K562 (cell line): ENCODE measurements around the gene EGFR. TPM values are rescaled to one million over a fixed set of nuclear protein-coding genes. Genes with fewer than 3 reads are reported as not detected.

Experiments used
- ATF1 ChIP-seq, 2 experiments: fragments of 450-650 bp in 1 of 2; IDR thresholded peaks; 2 replicates each; pipeline ENCODE4 v1.6.1; 2016; ENCODE audit warnings: missing compliant biosample characterization in 1 of 2, missing genetic modification characterization in 1 of 2
- NKRF ChIP-seq: fragments of 450-650 bp; IDR thresholded peaks from 2 replicates; pipeline ENCODE4 v1.6.1; 2016; ENCODE audit warnings: borderline replicate concordance
- SIX5 ChIP-seq, 2 experiments: IDR thresholded peaks; 2 replicates each; pipeline ENCODE4 v1.6.1; 2011; ENCODE audit warnings: low read length in 2 of 2, borderline replicate concordance in 1 of 2, low read depth in 1 of 2, mild to moderate bottlenecking in 1 of 2, moderate library complexity in 1 of 2; ENCODE audit not compliant: insufficient read depth in 1 of 2
- SMARCB1 ChIP-seq: IDR thresholded peaks from 2 replicates; pipeline ENCODE4 v1.6.1; 2011; ENCODE audit warnings: improper control_type of control experiment, low read depth; ENCODE audit not compliant: insufficient read length
- ZNF318 ChIP-seq, 2 experiments: fragments of 450-650 bp; IDR thresholded peaks; 2 replicates each; pipeline ENCODE4 v1.6.1; 2016; ENCODE audit warnings: mild to moderate bottlenecking in 2 of 2, borderline replicate concordance in 1 of 2, low read depth in 1 of 2, moderate library complexity in 1 of 2
- polyA plus RNA-seq, 8 experiments: library from polyadenylated mRNA; depleted of rRNA in 4 of 8; stranded (reverse) in 5 of 8; unstranded in 3 of 8; fragments of >200 nt; fragmentation: Nextera tagmentation in 2 of 8; fragmentation: Illumina TruSeq in 1 of 8; extraction: Ambion mirVana in 2 of 8; extraction: Trizol in 1 of 8; gene quantifications; 2 replicates each; pipeline versions ENCODE4 v1.2.1 to v1.2.3, GENCODE V29; 2011 to 2014; ENCODE audit warnings: inconsistent platforms in 1 of 8, missing spikeins in 1 of 8
- total RNA-seq, 7 experiments: library from RNA; depleted of rRNA in 6 of 7; stranded (reverse); fragments of >200 nt in 6 of 7; fragmentation: Illumina TruSeq in 2 of 7; extraction: Trizol in 2 of 7; gene quantifications; 2 replicates each; pipeline versions ENCODE4 v1.2.1 to v1.2.3, GENCODE V29; 2011 to 2021; ENCODE audit warnings: low replicate concordance in 1 of 7

Gene EGFR
- total and polyA plus RNA-seq, 9 of the 15 experiments (the other 6 are each of a cell fraction or from before 2014, with no cell fraction given) = 0.13 TPM; not detected in 8

- TF ChIP-seq ZNF318 (IDR thresholded peaks at IDR 0.05; ENCODE audit: borderline replicate concordance in 1 of 2, low read depth in 1 of 2) = no peak
- no peak for TF ChIP-seq NKRF
- no peak for TF ChIP-seq SIX5 (IDR thresholded peaks at IDR 0.05; ENCODE audit: borderline replicate concordance in 1 of 2, insufficient read depth in 1 of 2, low read depth in 1 of 2, low read length in 2 of 2)
- TF ChIP-seq ATF1 (CRISPR knock-in tag; IDR thresholded peaks at IDR 0.05) = no peak
- no peak for TF ChIP-seq ATF1 (tag; IDR thresholded peaks at IDR 0.05)
- no peak for TF ChIP-seq SMARCB1
Observed at GRCh38 chr7:55140221-55140940, 121.6 kb downstream of the EGFR start (continued).
